Bronchial epithelial cell (primary cell): ENCODE measurements around the gene ZNF207. TPM values are rescaled to one million over a fixed set of nuclear protein-coding genes. Genes with fewer than 3 reads are reported as not detected.
A peak's percentile ranks its signal among the peaks of the same experiment; 100 is the strongest.

ENCODE experiments used
- DNase-seq: peaks from one replicate; pipeline ENCODE4 v3.0.0-alpha.2; 2010; ENCODE audit warnings: low read depth
- FAIRE-seq: peaks from 2 replicates; lab custom pipeline; 2011; peaks lifted over from hg19 to GRCh38; lab: Jason Lieb, UNC
- H3K27me3 ChIP-seq: 2 replicates; pipeline ENCODE4 v1.5.1; 2011; ENCODE audit warnings: low read length; ENCODE audit not compliant: control insufficient read depth, insufficient read depth
- H3K36me3 ChIP-seq: 2 replicates; pipeline ENCODE4 v1.5.1; 2011; ENCODE audit warnings: low read length; ENCODE audit not compliant: control insufficient read depth, insufficient read depth
- H3K4me3 ChIP-seq: 2 replicates; pipeline ENCODE4 v1.5.1; 2011; ENCODE audit warnings: mild to moderate bottlenecking, low read depth, low read length, control low read depth
- total RNA-seq: library from RNA; depleted of rRNA; stranded (reverse); fragments of >200 nt; gene quantifications from 2 replicates; pipeline ENCODE4 v1.2.1, GENCODE V29; 2014
- TF ChIP-seq, protein P1 (sequence below): IDR thresholded peaks from 2 replicates; pipeline ENCODE4 v1.5.1; 2011; ENCODE audit warnings: mild to moderate bottlenecking, moderate library complexity, low read length, control low read depth, inconsistent platforms; ENCODE audit not compliant: insufficient read depth, severe bottlenecking

The ZNF207 gene
- total RNA-seq, 1 donor from 2014 or later: 58.7 TPM

DNA sequence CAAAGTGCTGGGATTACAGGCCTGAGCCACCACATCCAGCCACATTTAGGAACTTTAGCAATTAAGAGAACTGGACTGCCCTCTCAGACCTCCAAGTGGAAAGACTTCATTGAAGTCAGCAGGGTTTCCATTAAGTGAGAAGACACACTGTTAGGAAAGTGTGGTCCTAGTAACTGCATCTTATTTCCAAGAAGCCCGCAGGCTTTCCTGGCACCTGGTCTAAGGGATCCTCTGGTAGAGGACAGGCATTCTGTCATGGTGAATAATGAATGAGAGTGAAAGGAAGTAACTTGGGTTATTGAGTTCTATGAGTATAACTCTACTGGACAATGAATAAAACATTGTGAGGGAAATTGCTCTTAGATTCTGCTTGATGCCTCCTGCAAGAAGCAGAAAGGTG lies 22.0 kb upstream of the ZNF207 start:
- no peaks in the 10 kb centered on the region for H3K27me3 ChIP-seq
- FAIRE-seq: no peak
- H3K36me3 ChIP-seq: no peaks in the 10 kb centered on the region
- no peak overlapping the region for H3K4me3 ChIP-seq
- TF ChIP-seq, protein P1, sequence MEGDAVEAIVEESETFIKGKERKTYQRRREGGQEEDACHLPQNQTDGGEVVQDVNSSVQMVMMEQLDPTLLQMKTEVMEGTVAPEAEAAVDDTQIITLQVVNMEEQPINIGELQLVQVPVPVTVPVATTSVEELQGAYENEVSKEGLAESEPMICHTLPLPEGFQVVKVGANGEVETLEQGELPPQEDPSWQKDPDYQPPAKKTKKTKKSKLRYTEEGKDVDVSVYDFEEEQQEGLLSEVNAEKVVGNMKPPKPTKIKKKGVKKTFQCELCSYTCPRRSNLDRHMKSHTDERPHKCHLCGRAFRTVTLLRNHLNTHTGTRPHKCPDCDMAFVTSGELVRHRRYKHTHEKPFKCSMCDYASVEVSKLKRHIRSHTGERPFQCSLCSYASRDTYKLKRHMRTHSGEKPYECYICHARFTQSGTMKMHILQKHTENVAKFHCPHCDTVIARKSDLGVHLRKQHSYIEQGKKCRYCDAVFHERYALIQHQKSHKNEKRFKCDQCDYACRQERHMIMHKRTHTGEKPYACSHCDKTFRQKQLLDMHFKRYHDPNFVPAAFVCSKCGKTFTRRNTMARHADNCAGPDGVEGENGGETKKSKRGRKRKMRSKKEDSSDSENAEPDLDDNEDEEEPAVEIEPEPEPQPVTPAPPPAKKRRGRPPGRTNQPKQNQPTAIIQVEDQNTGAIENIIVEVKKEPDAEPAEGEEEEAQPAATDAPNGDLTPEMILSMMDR: no peak
- no peak for DNase-seq

DNA sequence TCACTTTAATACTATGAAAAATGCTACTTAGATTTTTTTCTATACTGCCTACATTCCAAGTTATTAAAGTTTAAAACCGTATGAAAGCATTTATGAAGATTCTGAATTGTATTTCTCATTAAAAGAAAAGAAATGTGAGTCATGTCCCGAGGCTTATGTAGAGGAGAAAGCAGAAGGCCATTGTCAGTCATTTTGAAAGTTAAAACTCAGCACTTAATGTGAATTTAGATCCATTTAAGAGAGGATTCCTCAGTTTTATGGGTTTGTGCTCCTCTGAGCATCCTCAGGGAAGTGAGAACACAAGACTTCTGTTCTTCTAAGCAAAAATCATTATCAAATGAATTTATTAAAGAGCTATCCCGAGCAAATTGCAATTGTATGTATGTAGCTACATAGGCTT lies 19.8 kb upstream of the ZNF207 start:
- no peaks in the 10 kb centered on the region for H3K36me3 ChIP-seq
- TF ChIP-seq, protein P1: no peak
- no peak overlapping the region for H3K4me3 ChIP-seq
- DNase-seq (no peak), FAIRE-seq (no peak)
- H3K27me3 ChIP-seq: no peaks in the 10 kb centered on the region

DNA sequence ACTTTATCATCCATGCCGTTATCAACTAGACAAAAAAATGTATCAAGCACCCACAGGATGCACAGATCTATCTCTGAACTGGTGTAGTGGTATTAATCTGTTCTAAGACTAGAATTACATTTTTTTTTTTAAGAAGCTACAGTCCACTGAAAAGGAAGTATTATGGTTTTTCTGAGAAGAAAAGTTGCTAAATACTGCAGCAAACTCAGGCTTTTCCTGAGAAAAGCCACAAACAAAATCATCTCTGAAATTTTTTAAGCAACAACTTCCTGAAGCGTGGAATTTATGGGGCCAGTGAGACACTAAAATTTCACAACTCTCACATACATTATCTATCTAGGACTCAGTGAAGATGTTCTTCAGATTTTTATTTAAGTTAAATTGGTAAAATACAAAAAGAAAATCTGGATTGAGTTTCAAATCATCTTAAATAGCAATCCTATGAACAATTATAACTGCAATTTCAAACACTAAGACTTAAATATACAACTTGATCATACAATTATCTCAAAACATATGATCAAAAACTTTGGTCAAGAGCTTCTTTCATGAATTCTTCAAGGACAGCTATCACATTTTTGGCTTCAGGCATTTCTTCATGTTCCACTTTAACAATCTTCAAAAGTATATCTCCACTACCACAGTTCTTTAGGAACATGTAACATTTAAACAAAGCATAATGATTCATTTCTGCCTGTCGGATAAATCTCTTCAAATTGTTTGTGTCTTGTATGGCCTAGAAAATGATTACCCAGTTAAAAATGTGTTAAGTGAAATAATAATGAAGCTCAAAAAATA lies 18.5 kb upstream of the ZNF207 start:
- Histone ChIP-seq H3K27me3 (no peaks in the 10 kb centered on the region), H3K4me3 (no peak overlapping the region), H3K36me3 (no peaks in the 10 kb centered on the region)
- TF ChIP-seq, protein P1: no peak
- no peak for DNase-seq
- no peak for FAIRE-seq

DNA sequence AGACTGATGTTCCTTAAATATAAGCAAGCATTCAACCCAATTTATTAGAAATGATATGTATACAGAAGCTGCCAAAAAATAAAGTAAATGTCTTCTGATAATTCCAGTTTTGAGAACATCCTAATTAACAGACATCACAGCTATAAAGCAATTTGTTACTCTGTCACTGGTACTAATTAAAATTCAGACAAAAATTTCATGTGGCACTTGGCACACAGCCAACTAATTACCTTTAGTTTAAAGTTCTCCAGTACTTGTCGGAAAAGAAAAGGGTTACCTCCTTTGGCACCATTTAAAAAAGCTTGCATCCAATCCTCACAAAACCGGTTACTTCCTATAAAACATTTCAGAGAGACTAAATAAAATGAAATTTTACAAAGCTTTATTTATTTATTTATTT lies 16.8 kb upstream of the ZNF207 start:
- Histone ChIP-seq H3K36me3 (no peaks in the 10 kb centered on the region), H3K27me3 (no peaks in the 10 kb centered on the region), H3K4me3 (no peak overlapping the region)
- DNase-seq (no peak), FAIRE-seq (no peak)
- TF ChIP-seq, protein P1: no peak

DNA sequence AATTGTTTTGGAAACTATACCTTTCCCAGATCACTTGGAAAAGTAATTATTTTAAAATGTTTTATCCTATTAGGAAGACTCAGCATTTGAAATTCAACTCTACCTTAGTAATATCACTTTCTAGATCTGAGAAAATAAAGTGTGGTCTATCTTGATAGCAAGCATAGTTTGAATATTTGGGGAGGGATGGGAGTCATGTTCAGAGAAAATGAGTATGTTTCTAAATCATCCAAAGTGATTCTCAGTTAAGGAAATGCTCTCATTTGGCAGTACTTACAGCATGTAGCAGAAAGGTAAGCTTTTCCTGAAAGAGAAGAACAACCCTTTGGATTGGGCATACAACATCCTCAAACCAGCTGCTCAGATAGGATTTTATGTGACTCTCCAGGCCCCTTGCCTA lies 14.9 kb upstream of the ZNF207 start:
- TF ChIP-seq, protein P1: no peak
- Histone ChIP-seq H3K27me3 (no peaks in the 10 kb centered on the region), H3K4me3 (no peak overlapping the region), H3K36me3 (no peaks in the 10 kb centered on the region)
- DNase-seq (no peak), FAIRE-seq (no peak)

DNA sequence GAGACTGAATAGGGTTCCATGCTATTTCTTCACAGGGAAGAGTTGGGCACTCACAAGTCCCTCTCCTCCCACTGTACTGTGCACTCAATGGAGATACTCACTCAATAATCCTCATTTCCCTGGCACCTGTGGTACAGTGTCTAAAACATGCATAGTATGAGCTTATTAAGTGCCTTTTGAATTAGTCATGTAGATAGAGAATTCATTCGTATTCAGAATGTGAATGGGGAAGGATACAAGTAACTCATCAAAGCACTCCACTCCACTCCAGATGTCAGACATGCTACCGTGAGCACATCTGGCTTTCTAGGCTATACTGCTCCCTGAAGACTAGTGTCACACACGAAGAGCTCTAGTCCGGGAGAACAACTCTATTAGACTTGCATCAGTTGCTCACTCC lies 14.3 kb upstream of the ZNF207 start:
- H3K4me3 ChIP-seq: no peak overlapping the region
- TF ChIP-seq, protein P1: no peak
- no peaks in the 10 kb centered on the region for H3K27me3 ChIP-seq
- FAIRE-seq (no peak), DNase-seq (peak; percentile 57)
- H3K36me3 ChIP-seq: no peaks in the 10 kb centered on the region
